ENCODE measurements around the gene PLS1.
"Not testable (repeated sequence)": the region's sequence is repeated elsewhere in the genome, so short reads cannot be mapped to it uniquely, and the experiment has no call there.

Gene PLS1

DNA sequence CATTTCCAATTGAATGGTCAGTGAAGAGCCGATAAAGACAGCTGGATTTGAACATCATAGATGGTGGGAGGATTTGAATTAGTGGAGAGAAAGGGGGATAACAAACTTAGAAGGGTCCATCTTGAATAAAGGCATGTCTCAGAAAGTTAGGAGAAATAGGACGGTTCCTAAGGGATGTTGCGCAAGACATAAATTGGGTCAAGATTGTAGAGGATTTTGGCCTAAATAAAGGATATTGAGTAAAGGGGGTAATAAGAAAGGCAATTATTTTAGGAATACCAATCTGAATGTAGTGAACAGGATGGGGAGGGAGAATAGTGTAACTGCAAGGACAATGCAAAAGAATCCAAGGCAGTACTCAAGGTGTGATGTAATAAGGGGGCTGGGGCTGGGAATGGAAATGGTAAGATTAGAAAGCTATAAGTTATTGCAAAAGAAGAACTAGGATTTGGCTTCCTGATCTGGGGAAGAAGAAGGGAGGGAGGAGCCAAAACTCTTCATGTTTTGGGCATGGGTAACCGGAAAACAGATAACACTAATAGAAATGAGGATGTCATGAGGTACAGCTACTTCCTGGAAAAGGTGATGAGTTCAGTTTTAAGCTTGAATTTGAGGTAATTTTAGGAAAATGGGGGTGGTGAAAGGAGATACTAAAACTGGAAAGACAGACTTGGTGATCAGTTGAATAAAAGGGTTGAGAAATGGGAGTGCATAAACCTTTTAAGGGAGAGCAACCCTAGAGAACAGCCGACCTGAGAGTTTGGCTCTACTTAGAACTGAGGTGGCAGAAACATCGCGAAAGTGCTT, 110.3 kb downstream of the PLS1 start:
- no peak for DNase-seq

DNA sequence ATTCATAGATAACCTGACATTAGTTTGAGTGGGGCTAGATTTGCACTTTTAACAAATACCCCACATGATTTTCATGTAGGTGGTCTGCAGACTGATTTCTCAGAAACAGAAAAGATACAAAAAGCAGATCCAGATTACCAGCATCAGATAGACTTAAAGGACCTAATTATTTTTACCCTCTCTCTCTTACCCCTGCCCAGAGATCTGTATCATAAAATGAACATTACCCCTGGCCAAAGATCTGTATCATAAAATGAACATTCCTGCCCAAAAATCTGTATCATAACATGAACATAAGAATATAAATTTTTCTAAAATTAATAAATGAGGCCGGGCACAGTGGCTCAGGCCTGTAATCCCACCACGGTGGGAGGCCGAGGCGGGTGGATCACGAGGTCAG, 113.0 kb downstream of the PLS1 start:
- DNase-seq = no peak

DNA sequence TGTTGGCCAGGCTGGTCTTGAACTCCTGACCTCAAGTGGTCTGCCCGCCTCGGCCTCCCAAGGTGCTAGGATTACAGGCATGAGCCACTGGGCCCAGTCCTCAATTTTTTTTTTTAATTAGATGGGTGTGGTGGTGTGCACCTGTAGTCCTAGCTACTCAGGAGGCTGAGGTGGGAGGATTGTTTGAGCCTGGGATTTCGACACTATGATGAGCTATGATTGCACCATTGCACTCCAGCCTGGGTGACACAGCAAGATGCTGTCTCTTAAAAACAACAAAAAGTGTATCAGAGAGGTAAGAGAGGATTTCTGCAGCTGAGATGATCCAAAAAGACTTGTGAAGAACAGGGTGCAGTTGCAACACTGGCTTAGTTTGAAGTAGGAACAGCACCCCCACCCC, 118.7 kb downstream of the PLS1 start:
- not testable (repeated sequence) for DNase-seq

DNA sequence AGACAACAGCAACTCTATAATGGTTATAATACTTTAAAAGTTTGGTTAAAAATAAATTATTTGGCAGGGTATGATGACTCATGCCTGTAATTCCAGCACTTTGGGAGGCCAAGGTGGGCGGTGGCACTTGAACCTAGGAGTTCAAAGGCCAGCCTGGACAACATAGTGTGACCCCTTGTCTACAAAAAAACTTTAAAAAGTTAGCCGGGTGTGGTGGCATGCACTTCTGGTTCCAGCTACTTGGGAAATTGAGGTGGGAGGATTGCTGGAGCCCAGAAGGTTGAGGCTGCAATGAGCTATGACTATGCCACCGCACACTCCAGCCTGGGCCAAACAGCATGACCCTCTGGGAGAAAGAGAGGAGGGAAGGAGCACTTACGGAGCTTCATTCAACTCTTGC, 119.9 kb downstream of the PLS1 start:
- no peak for DNase-seq

DNA sequence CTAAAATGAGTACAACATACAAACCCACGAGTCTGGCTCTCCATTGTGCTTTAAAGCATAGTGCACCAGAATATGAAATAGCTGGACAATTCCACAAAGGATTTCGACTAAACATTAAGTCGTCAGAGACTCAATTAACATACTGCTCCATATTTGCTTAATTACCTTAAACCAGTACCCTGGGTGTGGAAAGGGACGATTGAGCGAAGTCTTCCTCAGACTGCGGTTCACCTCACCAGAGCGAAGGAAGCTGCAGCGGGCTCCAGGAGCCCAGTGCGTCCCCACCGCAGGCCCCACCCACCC, 127.4 kb downstream of the PLS1 start:
- peak; percentile 86 for DNase-seq

DNA sequence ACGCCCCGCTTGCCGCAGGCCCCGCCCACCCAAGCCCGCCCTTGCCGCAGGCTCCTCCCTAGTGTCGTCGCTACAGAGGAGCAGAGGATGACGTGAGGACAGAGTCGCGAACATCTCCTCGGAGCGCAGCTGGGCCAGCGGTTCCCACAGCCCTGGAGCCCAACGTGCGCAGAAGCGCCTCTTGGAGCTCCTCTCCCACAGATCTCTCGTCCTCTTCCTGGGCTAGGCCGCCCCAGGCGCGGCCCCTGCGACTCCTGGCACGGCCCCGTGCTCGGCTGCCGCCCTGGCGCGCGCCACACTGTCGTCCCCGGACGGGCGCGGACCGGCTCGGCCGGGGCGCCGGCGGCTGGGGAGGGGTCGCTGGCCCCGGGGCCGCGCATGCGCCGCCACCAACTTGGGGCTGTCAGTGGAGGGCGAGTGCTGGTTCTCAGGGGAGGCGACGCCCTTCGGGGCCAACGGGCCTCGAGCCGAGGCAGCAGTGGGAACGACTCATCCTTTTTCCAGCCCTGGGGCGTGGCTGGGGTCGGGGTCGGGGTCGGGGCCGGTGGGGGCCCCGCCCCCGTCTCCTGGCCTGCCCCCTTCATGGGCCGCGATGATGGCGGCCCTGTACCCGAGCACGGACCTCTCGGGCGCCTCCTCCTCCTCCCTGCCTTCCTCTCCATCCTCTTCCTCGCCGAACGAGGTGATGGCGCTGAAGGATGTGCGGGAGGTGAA, 127.9 kb downstream of the PLS1 start, which contains the start of gene TRPC1:
Gene TRPC1, plus strand, starts transcription at position 67 of the 714 bp plus-strand sequence. Its CDS starts 526 bp downstream, at position 593.
- peak; percentile 52 for DNase-seq

DNA sequence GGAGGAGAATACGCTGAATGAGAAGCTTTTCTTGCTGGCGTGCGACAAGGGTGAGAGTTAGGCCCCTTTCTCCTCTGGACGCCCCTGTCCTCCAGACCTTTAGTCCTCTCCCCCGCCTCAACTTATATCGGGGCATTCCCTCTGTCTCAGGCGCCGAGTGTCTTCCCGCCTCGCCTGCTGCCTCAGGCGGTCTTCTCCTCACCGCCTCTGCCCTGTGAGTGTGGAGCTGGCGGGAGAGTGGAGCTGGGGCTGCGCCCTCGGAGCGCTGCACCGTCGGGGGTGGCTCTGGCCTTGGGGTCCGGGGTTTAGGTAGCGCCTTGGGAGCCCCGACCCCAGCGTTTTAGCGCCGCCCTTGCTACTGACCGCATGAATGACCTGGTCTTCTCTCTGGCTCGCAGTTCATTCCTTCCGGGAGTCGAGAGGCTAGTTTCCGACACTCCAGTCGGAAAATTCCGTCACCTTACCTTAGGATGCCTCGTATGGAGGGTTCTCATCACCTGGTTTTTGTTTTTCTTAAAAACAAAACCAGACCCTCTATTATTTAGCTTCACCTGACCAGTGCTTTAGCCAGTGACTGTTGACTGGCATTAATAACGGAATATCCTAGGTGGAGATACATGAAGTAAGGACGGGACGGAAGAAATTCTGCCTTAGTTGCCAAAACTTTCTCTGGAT, 128.6 kb downstream of the PLS1 start:
- DNase-seq = no peak

DNA sequence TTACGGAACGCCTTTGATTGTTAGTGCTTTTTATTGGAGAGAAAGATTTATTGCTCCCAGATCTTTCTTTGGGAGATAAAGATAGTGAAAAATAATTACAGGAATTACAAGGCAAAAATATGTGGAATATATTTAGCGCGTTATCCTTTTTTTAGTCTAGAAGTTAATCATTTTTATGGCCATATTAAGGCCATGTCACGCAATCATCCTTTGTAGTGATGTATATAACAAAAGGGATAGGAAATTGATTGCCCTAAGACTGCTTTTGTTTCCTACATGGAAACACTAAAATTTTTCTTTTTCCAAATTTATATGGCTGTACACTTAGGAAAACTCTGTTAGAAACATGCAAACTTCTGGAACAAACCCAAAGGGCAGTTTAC, 129.2 kb downstream of the PLS1 start:
- DNase-seq = no peak

DNA sequence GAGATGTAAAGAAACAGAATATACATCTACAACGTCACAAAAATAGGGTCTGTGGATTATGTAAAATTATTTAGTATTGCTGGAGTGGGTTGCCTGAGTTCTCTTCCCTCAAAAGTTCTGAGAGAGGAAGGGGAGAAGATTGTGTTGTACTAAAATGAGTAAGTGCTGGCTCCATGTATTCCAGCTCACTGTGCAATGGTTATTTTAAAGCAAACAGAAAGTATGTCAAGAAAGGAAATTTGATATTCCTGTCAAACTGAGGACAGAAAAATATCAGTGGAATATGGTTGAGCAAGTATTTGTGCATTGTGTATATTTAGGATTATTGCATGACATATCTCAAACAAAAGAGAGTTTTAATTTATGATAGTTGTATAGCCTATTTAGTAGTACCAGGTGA, 129.8 kb downstream of the PLS1 start:
- DNase-seq = no peak

DNA sequence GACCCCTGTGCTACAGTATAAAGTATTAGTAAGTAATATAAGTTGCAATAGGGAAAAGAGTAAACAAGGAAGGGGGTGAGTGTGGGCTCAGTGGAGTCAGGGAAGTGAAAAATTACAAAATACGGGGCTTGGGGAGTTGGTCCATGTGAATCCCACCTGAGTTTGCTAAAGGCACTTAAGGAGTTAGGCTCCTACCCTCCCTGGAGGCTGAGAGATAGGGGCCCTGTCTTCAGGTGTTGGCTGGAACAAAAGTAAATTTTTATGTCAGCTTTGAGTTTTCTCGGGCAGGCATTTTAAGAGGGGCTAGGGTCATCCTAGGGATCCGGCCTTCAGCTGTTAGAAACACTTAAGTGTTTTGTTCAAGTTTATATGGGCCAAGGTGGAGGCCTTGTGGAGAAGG, 135.9 kb downstream of the PLS1 start:
- no peak for DNase-seq

DNA sequence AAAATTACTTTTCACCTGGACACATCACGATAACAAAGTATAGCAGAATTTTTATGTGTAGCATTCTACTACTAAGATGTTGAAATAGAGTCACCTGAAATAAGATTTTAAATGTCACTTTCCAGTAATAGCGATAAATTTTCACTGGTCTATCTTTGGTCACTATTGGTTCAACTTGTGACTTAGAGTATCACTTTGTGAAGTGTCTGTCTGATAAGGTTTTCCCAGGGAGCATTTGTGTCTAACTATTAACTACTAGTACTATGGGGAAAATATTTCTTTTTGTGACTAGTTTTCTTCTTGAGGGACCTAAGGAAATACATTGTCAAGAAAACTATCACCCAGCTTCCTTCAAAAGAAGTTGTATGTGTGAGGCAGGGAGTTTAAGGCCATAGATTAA, 138.6 kb downstream of the PLS1 start:
- DNase-seq = no peak

DNA sequence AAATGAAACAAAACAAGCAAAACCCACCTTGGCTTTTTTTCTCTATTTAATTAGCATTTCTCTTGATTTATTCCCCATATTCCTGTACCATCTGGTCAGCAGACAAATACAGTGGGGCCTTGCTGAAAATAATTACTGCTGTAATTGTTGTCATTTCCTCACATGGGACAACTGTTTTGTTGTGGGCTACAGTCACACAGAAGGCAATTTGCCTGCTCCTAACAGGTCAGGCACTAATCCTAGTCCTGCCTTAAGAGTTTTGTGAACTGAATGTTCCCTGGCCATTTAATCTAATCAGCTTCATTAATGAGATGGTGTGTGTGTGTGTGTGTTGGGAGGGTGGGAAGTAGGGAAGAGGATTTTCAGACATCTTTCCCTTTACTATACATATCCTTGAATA, 139.3 kb downstream of the PLS1 start:
- no peak for DNase-seq

DNA sequence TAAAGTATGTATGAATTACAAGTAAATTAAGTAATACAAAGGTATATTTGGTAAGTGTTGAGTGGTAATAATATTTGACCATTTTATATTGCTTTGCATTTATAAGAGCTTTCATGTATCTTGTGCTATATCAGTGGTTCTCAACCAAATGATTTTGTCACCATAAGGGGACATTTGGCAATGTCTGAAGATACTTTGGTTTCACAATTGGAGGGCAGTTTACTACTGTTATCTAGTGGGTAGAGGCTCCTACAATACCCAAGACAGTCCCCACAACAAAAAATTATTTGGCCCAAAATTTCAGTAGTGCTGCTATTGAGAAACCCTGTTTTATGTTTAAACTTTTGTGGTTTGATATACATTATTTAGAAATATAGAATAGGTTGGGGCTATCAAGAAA, 142.2 kb downstream of the PLS1 start:
- DNase-seq = no peak

DNA sequence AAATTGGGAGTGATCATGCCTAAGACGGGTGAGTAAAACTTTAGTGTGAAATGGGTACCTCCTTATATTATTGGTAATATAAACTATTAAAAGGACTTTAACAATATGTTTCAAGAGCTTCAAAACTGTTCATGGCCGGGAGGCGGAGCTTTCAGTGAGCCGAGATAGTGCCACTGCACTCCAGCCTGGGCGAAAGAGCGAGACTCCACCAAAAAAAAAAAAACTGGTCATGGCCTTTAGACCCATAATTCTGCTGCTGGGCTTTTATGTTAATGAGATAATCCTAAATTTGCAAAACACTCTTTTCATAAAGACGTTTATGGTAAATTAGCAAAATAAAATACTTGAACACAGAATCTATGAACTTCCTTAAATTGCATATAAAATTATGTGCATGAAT, 150.5 kb downstream of the PLS1 start:
- DNase-seq = no peak

DNA sequence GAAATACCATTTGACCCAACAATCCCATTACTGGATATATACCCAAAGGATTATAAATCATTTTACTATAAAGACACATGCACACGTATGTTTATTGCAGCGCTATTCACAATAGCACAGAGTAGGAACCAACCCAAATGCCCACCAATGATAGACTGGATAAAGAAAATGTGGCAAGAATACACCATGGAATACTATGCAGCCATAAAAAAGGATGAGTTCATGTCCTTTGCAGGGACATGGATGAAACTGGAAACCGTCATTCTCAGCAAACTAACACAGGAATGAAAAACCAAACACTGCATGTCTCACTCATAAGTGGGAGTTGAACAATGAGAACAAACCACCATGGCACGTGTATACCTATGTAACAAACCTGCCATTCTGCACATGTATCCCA, 154.3 kb downstream of the PLS1 start:
- DNase-seq = not testable (repeated sequence)

DNA sequence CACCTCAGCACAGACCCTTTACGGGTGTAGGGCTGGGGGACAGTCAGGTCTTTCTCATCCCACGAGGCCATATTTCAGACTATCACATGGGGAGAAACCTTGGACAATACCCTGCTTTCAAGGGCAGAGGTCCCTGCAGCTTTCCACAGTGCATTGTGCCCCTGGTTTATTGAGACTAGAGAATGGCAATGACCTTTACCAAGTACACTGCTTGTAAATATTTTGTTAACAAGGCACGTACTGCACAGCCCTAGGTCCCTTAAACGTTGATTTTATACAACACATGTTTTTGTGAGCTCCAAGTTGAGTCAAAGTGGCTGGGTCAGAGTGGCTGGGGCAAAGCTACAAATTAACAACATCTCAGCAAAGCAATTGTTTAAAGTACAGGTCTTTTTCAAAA, 156.4 kb downstream of the PLS1 start:
- DNase-seq = not testable (repeated sequence)

DNA sequence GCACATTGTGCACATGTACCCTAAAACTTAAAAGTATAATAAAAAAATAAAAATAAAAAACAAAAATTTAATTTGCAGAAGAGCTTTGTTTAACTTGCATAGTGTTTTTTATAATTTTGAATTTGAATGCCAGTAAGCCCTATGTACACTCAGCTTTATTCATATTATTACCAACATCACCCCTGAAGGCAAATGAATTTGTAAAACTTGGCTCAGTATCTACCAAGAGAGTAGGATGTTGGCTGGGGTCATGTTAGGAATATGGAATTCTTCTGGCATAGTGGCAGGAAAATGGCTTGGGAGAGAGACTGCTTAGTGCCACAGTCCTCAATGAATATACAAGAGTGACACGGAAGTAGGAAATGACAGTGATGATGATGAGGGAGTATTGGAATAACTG, 158.3 kb downstream of the PLS1 start:
- DNase-seq = no peak
